GM13977 (cell line): Measurements from ENCODE around the gene DOK7.

Experiments
- DNase-seq: peaks from one replicate; pipeline ENCODE4 v3.0.0; 2012; ENCODE audit warnings: low spot score
- CTCF ChIP-seq: IDR thresholded peaks from 2 replicates; pipeline ENCODE4 v1.5.1; 2012; ENCODE audit warnings: mild to moderate bottlenecking, control low read depth; ENCODE audit not compliant: insufficient read depth; ENCODE audit errors: extremely low read depth, missing control alignments
- in situ Hi-C: fragments of 300-500 bp; cut with MboI; formaldehyde crosslinking; loops from one replicate; pipeline ENCODE4 v1.12.0; 2022; ENCODE audit warnings: low sequenced_read_pairs, low pct_unique_long_range_greater_than_20kb, mixed read lengths, inconsistent platforms; ENCODE audit not compliant: unreplicated experiment

DOK7 gene

GRCh38 chr4:3483471-3483921, 20.4 kb downstream of the DOK7 start:
- in situ Hi-C loops: no loop called here
- DNase-seq: no peak
- no peak for TF ChIP-seq CTCF

- in situ Hi-C loops: no loop called here
- DNase-seq: no peak
- no peak for TF ChIP-seq CTCF
These were observed 21.2 kb downstream of the DOK7 start for GRCh38 chr4:3484057-3484973.

GRCh38 chr4:3485011-3485791, 22.1 kb downstream of the DOK7 start:
- in situ Hi-C loops: no loop called here

GRCh38 chr4:3485886-3486540, 22.9 kb downstream of the DOK7 start:
- no peak for TF ChIP-seq CTCF
- in situ Hi-C loops: no loop called here
- no peak for DNase-seq

More at GRCh38 chr4:3485011-3485791, 22.1 kb downstream of the DOK7 start:
- no peak for TF ChIP-seq CTCF
- no peak for DNase-seq

GRCh38 chr4:3486541-3487540, 23.7 kb downstream of the DOK7 start:
- in situ Hi-C loops: no loop called here
- DNase-seq: no peak
- no peak for TF ChIP-seq CTCF
